HFF-Myc (cell line): Measurements from ENCODE around the gene ALOX15B.

Experiments
- DNase-seq: peaks from one replicate; pipeline ENCODE4 v3.0.0-alpha.2; 2011; ENCODE audit warnings: low read depth; ENCODE audit errors: extremely low read depth
- H3K4me3 ChIP-seq: replicated peaks from 2 replicates; pipeline ENCODE4 v1.5.1; 2011; ENCODE audit warnings: low read depth, mild to moderate bottlenecking, control low read depth, low read length
- TF ChIP-seq, protein P1 (sequence below): IDR thresholded peaks from 2 replicates; pipeline ENCODE4 v1.5.1; 2012; ENCODE audit warnings: mild to moderate bottlenecking, low read depth, low read length, control low read depth; ENCODE audit errors: missing control alignments

Gene ALOX15B

DNA sequence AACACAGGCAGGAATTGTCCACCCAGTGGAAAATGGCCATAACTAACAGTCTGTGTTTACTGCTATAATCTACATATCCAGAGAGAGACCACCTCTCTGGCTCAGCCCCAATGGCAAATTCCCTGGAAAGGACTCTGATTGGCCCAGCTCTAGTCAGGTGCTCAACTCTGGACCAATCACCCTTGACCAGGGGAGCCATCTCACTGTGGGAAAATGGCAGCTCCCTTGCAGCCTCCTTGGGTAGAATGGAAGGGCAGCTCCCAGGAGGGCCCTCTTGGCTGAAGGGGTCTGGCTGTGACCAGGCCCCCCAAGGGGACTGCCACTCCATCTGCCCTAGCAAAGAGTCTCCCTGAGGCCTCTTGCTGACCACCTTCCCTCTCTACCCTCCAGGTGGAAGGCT is 3.1 kb downstream of the ALOX15B start:
- DNase-seq: no peak
- TF ChIP-seq, protein P1, sequence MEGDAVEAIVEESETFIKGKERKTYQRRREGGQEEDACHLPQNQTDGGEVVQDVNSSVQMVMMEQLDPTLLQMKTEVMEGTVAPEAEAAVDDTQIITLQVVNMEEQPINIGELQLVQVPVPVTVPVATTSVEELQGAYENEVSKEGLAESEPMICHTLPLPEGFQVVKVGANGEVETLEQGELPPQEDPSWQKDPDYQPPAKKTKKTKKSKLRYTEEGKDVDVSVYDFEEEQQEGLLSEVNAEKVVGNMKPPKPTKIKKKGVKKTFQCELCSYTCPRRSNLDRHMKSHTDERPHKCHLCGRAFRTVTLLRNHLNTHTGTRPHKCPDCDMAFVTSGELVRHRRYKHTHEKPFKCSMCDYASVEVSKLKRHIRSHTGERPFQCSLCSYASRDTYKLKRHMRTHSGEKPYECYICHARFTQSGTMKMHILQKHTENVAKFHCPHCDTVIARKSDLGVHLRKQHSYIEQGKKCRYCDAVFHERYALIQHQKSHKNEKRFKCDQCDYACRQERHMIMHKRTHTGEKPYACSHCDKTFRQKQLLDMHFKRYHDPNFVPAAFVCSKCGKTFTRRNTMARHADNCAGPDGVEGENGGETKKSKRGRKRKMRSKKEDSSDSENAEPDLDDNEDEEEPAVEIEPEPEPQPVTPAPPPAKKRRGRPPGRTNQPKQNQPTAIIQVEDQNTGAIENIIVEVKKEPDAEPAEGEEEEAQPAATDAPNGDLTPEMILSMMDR: no peak
- no peak overlapping the region for H3K4me3 ChIP-seq

DNA sequence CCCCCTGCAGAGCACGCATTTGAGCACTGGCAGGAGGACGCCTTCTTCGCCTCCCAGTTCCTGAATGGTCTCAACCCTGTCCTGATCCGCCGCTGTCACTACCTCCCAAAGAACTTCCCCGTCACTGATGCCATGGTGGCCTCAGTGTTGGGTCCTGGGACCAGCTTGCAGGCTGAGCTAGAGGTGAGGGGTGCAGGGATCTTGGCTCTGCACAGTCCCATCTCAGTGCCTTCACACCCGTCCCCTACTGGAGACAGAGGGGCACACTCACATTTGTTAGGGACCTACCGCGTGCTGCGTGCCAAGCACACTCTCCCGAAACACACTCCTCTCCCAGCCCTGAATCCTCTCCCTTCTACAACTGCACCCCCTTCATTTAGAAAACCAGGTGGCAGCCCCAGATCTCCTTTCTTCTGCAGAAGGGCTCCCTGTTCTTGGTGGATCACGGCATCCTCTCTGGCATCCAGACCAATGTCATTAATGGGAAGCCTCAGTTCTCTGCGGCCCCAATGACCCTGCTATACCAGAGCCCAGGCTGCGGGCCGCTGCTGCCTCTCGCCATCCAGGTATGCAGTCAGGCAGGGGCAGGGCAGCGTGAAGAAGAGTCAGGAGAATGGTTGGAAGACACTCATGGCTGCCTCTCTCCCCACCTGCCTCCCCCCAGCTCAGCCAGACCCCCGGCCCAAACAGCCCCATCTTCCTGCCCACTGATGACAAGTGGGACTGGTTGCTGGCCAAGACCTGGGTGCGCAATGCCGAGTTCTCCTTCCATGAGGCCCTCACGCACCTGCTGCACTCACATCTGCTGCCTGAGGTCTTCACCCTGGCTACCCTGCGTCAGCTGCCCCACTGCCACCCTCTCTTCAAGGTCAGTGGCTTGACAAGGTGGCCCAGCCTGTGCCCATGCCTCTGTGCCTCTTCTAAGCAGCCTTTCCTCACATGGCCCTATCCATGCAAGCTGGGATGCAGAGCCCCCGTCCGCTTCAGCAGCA is 6.3 kb downstream of the ALOX15B start:
- DNase-seq: no peak
- no peak overlapping the region for H3K4me3 ChIP-seq
- TF ChIP-seq, protein P1: no peak

DNA sequence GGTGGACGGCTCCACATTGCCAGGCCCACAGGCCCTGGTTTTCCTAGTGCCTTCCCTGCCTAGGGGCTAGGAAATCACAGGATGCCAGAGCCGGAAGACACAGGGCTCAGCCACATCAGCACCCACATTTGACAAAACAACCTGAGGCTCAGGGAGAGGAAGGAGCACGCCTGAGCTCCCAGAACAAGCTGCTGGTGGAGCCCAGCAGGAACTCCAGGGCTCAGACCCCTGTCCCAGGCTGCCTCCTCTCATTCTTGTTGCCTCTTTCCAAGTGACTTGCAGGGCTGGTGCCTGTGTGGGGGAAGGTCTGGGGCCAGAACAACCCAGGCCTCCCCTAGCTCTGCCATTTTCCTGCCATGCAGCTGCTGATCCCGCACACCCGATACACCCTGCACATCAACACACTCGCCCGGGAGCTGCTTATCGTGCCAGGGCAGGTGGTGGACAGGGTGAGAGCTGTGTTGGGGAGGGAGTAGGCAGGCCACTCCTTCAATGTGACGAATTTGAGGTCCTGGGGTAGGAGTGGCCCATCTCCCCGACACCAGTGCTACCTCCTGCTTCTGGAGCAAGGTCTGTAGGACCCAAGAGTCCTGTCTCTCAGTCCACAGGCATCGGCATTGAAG is 7.6 kb downstream of the ALOX15B start:
- TF ChIP-seq, protein P1: no peak
- DNase-seq: no peak
- H3K4me3 ChIP-seq: no peak overlapping the region

DNA sequence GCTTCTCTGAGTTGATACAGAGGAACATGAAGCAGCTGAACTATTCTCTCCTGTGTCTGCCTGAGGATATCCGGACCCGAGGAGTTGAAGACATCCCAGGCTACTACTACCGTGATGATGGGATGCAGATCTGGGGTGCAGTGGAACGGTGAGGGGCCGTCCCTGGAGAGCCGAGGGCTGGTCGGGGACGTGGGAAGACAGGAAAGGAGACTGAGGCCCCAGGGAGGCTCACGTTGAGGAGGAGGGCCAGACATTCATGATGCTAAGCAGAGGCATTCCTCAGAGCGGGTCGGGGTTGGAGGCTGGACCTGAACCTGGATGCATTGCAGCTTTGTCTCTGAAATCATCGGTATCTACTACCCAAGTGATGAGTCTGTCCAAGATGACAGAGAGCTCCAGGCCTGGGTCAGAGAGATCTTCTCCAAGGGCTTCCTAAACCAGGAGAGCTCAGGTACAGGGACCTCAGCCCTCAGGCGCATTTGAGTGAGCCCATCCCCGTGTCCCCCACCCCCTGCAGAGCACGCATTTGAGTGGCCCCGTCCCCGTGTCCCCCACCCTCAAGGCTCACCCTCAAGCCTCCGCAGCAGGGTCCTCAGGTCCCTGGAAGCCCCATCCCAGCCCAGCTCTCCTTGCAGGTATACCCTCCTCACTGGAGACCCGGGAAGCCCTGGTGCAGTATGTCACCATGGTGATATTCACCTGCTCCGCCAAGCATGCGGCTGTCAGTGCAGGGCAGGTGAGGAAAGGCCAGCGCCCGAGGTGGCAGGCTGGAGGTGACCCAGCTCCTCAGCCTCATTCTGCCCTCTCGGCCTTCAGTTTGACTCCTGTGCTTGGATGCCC is 8.3 kb downstream of the ALOX15B start:
- TF ChIP-seq, protein P1: no peak
- DNase-seq: no peak
- H3K4me3 ChIP-seq: no peak overlapping the region

DNA sequence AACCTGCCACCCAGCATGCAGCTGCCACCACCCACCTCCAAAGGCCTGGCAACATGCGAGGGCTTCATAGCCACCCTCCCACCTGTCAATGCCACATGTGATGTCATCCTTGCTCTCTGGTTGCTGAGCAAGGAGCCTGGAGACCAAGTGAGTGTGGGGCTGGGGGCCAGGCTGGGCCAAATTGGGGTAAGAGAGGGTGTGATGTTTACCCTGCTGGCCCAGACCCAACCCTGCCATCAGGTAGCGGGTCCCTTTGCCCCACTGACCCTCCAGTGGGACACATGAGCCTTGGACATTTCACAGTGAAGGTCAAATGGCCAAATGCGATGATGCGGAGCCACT is 8.9 kb downstream of the ALOX15B start:
- TF ChIP-seq, protein P1: no peak
- DNase-seq: no peak
- H3K4me3 ChIP-seq: no peak overlapping the region

DNA sequence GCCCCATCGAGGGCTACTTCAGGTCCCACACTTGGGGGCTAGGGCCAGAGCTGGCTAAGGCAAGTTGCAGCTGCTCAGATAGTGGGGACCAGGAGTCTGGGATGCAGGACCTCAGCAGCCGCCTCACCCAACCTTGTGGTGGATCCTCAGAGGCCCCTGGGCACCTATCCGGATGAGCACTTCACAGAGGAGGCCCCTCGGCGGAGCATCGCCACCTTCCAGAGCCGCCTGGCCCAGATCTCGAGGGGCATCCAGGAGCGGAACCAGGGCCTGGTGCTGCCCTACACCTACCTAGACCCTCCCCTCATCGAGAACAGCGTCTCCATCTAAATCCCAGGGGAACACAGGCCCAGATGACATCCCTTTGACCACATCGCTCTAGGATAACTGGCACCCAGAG is 9.4 kb downstream of the ALOX15B start:
- TF ChIP-seq, protein P1: no peak
- no peak for DNase-seq
- H3K4me3 ChIP-seq: no peak overlapping the region
